Coronary artery (tissue), 2 donors: ENCODE data around the gene CGB3.

Experiments used
- DNase-seq: peaks from one replicate; pipeline ENCODE4 v3.0.0-alpha.2; 2017; ENCODE audit warnings: low spot score
- H3K27ac ChIP-seq, 2 donors: fragments of 200-600 bp; sonication (generic); one replicate each; pipeline ENCODE4 v1.5.1; 2016 to 2019
- H3K4me3 ChIP-seq: fragments of 200-600 bp; sonication (generic); 2 replicates; pipeline ENCODE4 v1.5.1; 2016; ENCODE audit warnings: mild to moderate bottlenecking, moderate library complexity
- CTCF ChIP-seq: fragments of 200-600 bp; sonication (generic); IDR thresholded peaks from one replicate; pipeline ENCODE4 v1.5.1; 2019; ENCODE audit warnings: antibody characterized with exemption

CGB3 gene

GRCh38 chr19:48993175-48994034, 30.7 kb downstream of the CGB3 start, which contains the start of the genes GYS1 and RUVBL2:
Gene GYS1, minus strand, starts transcription at chr19:48993309. Its CDS starts 197 bp downstream, at chr19:48993112.
Gene RUVBL2, plus strand, starts transcription at chr19:48993887. Its CDS starts 25 bp downstream, at chr19:48993912.
- H3K4me3 ChIP-seq = peak within 1 kb of the TSS; percentile 99
- TF ChIP-seq CTCF = peak; percentile 96
- peak within 1 kb of the TSS; percentile 94 to 100 for H3K27ac ChIP-seq
- DNase-seq = peak; percentile 100

- DNase-seq = peak; percentile 83
- Histone ChIP-seq H3K27ac (peak overlapping the region; percentile 94 to 100), H3K4me3 (peak overlapping the region; percentile 99)
- no peak for TF ChIP-seq CTCF
These were observed 31.5 kb downstream of the CGB3 start for GRCh38 chr19:48992581-48993174.

- Histone ChIP-seq H3K27ac (peak overlapping the region; percentile 94 to 100), H3K4me3 (peak overlapping the region; percentile 99)
- TF ChIP-seq CTCF = no peak
- DNase-seq = peak; percentile 86
These were observed 32.1 kb downstream of the CGB3 start for GRCh38 chr19:48991873-48992580.

GRCh38 chr19:48991011-48991609, 33.0 kb downstream of the CGB3 start:
- H3K27ac ChIP-seq = peak overlapping the region; percentile 94 to 100
- no peak for DNase-seq
- no peak for TF ChIP-seq CTCF
- peak overlapping the region; percentile 99 for H3K4me3 ChIP-seq

GRCh38 chr19:48990400-48990799, 33.7 kb downstream of the CGB3 start:
- no peak overlapping the region for H3K4me3 ChIP-seq
- TF ChIP-seq CTCF = no peak
- no peak overlapping the region for H3K27ac ChIP-seq
- DNase-seq = no peak

GRCh38 chr19:48989701-48990291, 34.3 kb downstream of the CGB3 start:
- Histone ChIP-seq H3K4me3 (no peak overlapping the region), H3K27ac (no peak overlapping the region)
- no peak for TF ChIP-seq CTCF
- no peak for DNase-seq
